ENCODE measurements around the gene MYO5C.

DNA sequence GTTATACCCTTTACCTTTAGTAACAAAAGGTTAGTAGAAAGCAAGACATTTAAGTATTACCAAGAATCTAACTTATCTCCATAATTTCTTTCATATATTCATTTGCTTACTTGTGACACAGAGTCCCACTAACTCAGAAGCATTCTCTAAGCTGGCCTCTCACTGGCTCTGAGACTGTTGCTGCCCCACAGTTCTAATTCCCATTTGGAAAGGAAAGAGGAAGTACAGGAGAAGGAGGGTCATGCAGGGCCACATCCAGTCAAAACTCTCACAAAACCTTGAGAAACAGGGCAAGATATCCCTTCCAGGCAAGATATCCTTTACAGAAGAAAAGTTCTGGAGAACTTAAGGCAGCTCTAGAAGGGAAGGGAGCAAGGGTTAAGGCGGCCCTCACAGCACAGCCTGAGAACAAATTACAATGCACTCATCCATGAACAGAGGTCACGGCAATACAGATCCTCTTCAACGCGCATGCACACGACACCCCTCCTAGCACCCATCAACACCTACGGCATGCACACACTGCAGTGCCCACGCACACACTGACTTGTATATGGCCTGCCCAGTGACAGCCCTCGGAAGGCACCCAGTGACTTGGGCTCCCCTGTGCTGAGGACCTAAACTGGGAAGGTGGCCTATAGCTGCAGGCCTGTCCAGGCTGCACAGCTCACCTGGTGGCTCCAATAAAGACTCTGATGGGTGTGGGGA lies 13.0 kb upstream of the MYO5C start:
- TF ChIP-seq CTCF (IDR thresholded peaks at IDR 0.05) (no peak), POLR2AphosphoS5 (IDR thresholded peaks at IDR 0.05; ENCODE audit: insufficient read depth in 1 of 2, low read depth in 1 of 2) (no peak), POLR2A (IDR thresholded peaks at IDR 0.05) (no peak)

Measured in vagina (tissue), 2 donors.